ENCODE data around the gene LTF.

DNA sequence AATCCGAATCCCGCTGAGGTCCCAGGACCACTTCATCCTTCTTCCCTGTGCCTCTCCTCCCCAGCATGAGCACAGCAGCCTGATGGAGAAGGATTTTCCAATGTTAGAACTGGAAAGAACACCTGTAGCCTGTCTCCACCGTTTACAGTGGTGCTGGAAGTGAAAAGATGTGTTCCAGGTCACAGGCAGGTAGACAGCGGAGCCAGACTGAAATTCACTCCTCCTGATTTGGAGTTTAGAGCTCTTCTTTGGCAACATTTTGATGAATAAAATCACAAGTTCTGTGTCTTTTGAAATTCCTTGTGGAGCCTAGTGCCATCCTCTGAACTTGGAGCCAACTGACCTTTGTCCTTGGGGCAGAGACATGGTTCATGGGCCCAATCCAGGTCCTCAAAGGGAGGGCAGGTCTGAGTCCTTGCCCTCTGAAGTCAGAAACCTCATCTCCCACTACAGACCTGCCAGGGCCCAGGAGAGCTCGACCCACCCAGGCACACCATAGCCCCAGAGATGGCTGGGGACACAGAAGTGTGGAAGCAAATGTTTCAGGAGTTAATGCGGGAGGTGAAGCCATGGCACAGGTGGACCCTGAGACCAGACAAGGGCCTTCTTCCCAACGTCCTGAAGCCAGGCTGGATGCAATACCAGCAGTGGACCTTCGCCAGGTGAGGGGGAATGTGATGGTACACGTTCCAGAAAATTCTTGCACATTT is 33.0 kb upstream of the LTF start, which contains the start of gene RTP3:
- TF ChIP-seq, protein P1, sequence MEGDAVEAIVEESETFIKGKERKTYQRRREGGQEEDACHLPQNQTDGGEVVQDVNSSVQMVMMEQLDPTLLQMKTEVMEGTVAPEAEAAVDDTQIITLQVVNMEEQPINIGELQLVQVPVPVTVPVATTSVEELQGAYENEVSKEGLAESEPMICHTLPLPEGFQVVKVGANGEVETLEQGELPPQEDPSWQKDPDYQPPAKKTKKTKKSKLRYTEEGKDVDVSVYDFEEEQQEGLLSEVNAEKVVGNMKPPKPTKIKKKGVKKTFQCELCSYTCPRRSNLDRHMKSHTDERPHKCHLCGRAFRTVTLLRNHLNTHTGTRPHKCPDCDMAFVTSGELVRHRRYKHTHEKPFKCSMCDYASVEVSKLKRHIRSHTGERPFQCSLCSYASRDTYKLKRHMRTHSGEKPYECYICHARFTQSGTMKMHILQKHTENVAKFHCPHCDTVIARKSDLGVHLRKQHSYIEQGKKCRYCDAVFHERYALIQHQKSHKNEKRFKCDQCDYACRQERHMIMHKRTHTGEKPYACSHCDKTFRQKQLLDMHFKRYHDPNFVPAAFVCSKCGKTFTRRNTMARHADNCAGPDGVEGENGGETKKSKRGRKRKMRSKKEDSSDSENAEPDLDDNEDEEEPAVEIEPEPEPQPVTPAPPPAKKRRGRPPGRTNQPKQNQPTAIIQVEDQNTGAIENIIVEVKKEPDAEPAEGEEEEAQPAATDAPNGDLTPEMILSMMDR (IDR thresholded peaks at IDR 0.05; ENCODE audit: low read depth, low read length, poor library complexity, severe bottlenecking): no peak
- TF ChIP-seq EZH2phosphoT487 (IDR thresholded peaks at IDR 0.05; ENCODE audit: borderline replicate concordance, low read length): no peak
